GM12878 (cell line): ENCODE measurements around the gene NOC4L. TPM values are rescaled to one million over a fixed set of nuclear protein-coding genes. Genes with fewer than 3 reads are reported as not detected.

Experiments
- ATAC-seq: fragments of 200-7000 bp; cut with Tn5 transposase; 3 replicates; pipeline ENCODE4 v1.9.1; 2020; ENCODE audit warnings: mild to moderate bottlenecking, moderate library complexity
- BruUV-seq: library from RNA; stranded (reverse); fragments of 400-500 nt; replicated peaks from 2 replicates; lab custom pipeline; 2021; lab: Mats Ljungman, UMichigan
- CTCF ChIA-PET: fragments of 300-600 bp; sonication (Branson Sonifier 250); formaldehyde crosslinking; extraction: SDS; loops from one replicate; lab custom pipeline; 2021; ENCODE audit warnings: inconsistent platforms; lab: Yijun Ruan, JAX
- POLR2A ChIA-PET: fragments of 350-600 bp; formaldehyde crosslinking; extraction: SDS; loops from one replicate; lab custom pipeline; 2021; ENCODE audit warnings: inconsistent platforms; lab: Charles Lee
- RAD21 ChIA-PET: fragments of 300-600 bp; sonication (Branson Sonifier 250); formaldehyde crosslinking; loops from one replicate; lab custom pipeline; 2023; ENCODE audit warnings: antibody characterized with exemption; ENCODE audit not compliant: unreplicated experiment; lab: Charles Lee
- SMC1A ChIA-PET: fragments of 300-600 bp; sonication (Branson Sonifier 250); formaldehyde crosslinking; loops from one replicate; lab custom pipeline; 2023; ENCODE audit not compliant: unreplicated experiment, uncharacterized antibody; lab: Charles Lee
- DNase-seq: peaks from one replicate; pipeline ENCODE4 v3.0.0-alpha.2; 2011; ENCODE audit warnings: low read depth, low spot score
- FAIRE-seq: peaks from 3 replicates; lab custom pipeline; 2011; peaks lifted over from hg19 to GRCh38; lab: Jason Lieb, UNC
- H2AFZ ChIP-seq: 2 replicates; pipeline ENCODE4 v1.6.0; 2011; ENCODE audit warnings: low read depth, low read length, control low read depth; ENCODE audit not compliant: control insufficient read depth
- H3K27ac ChIP-seq: 2 replicates; pipeline ENCODE4 v1.5.1; 2011; ENCODE audit warnings: control low read depth; ENCODE audit not compliant: control insufficient read depth, insufficient read depth
- H3K27me3 ChIP-seq, 2 experiments: replicated peaks in 1 of 2; 2 replicates each; pipeline versions ENCODE4 v1.6.0 to v1.6.1; 2011; ENCODE audit warnings: low read length in 1 of 2; ENCODE audit not compliant: control insufficient read depth in 2 of 2, insufficient read depth in 2 of 2
- H3K36me3 ChIP-seq, 2 experiments: 2 replicates each; pipeline ENCODE4 v1.5.1; 2011; ENCODE audit warnings: low read length in 1 of 2; ENCODE audit not compliant: control insufficient read depth in 2 of 2, insufficient read depth in 2 of 2
- H3K4me1 ChIP-seq: 2 replicates; pipeline ENCODE4 v1.6.1; 2011; ENCODE audit warnings: mild to moderate bottlenecking, low read length, moderate library complexity, mixed read lengths; ENCODE audit not compliant: control insufficient read depth, insufficient read depth
- H3K4me2 ChIP-seq: 2 replicates; pipeline ENCODE4 v1.6.0; 2011; ENCODE audit warnings: control low read depth; ENCODE audit not compliant: control insufficient read depth, insufficient read depth
- H3K4me3 ChIP-seq: fragments of 200-600 bp; sonication (generic); 2 replicates; pipeline ENCODE4 v1.5.1; 2016
- H3K79me2 ChIP-seq: 2 replicates; pipeline ENCODE4 v1.6.0; 2011; ENCODE audit warnings: low read length; ENCODE audit not compliant: control insufficient read depth, insufficient read depth
- H3K9ac ChIP-seq: 2 replicates; pipeline ENCODE4 v1.8.0; 2011; ENCODE audit warnings: low read length, control low read depth, mixed read lengths; ENCODE audit not compliant: control insufficient read depth, insufficient read depth
- H3K9me3 ChIP-seq: replicated peaks from 3 replicates; pipeline ENCODE4 v1.5.1; 2011; ENCODE audit warnings: mild to moderate bottlenecking, low read length; ENCODE audit not compliant: control insufficient read depth, insufficient read depth
- H4K20me1 ChIP-seq: 2 replicates; pipeline ENCODE4 v1.6.0; 2011; ENCODE audit not compliant: control insufficient read depth, insufficient read depth
- FOXK2 ChIP-seq: fragments of 450-650 bp; IDR thresholded peaks from 2 replicates; pipeline ENCODE4 v1.6.1; 2017; ENCODE audit warnings: mild to moderate bottlenecking, moderate library complexity
- JUND ChIP-seq: IDR thresholded peaks from 2 replicates; pipeline ENCODE4 v1.6.1; 2012; ENCODE audit warnings: low read depth, mild to moderate bottlenecking, low read length, improper control_type of control experiment, moderate library complexity
- KDM1A ChIP-seq: fragments of 200-600 bp; sonication (generic); IDR thresholded peaks from 2 replicates; pipeline ENCODE4 v1.6.1; 2016; ENCODE audit warnings: borderline replicate concordance
- POLR2AphosphoS5 ChIP-seq: IDR thresholded peaks from 2 replicates; pipeline ENCODE4 v1.6.1; 2011; ENCODE audit warnings: mild to moderate bottlenecking, low read length, inconsistent platforms
- RCOR1 ChIP-seq: conservative IDR thresholded peaks from 2 replicates; pipeline ENCODE4 v1.6.1; 2012; ENCODE audit warnings: low read depth, low read length, improper control_type of control experiment
- SMARCA5 ChIP-seq: fragments of 450-650 bp; IDR thresholded peaks from 2 replicates; pipeline ENCODE4 v1.6.1; 2017; ENCODE audit warnings: mild to moderate bottlenecking
- YY1 ChIP-seq: IDR thresholded peaks from 2 replicates; pipeline ENCODE4 v1.6.1; 2011; ENCODE audit warnings: low read depth, mild to moderate bottlenecking, low read length
- WGBS: methylation state at CpG from one replicate; pipeline ENCODE4 v1.1.6; 2016; ENCODE audit warnings: low lambda C conversion rate; ENCODE audit not compliant: insufficient replicate concordance, insufficient coverage; ENCODE audit errors: missing lambda C conversion rate; 5-methylcytosine and 5-hydroxymethylcytosine counted together
- in situ Hi-C: fragments of 300-500 bp; cut with MboI; formaldehyde crosslinking; loops from 9 replicates; pipeline ENCODE4 v1.14.3; 2018; ENCODE audit warnings: mixed read lengths
- intact Hi-C: fragments of 100-400 bp; cut with micrococcal nuclease; formaldehyde crosslinking; loops from one replicate; pipeline ENCODE4 v1.14.2; 2022; ENCODE audit not compliant: unreplicated experiment
- polyA plus RNA-seq, 11 experiments: library from polyadenylated mRNA; depleted of rRNA in 4 of 11; unstranded in 6 of 11; stranded (reverse) in 5 of 11; fragments of >200 nt; fragmentation: Nextera tagmentation in 4 of 11; fragmentation: Illumina TruSeq in 1 of 11; extraction: Ambion mirVana in 4 of 11; extraction: Trizol in 1 of 11; gene quantifications; 1 replicate in 1 of 11; 2 replicates in 10 of 11; pipeline versions ENCODE4 v1.2.1 to v1.2.3, GENCODE V29; 2011 to 2016; ENCODE audit warnings: inconsistent platforms in 2 of 11, missing spikeins in 2 of 11, low read depth in 1 of 11
- total RNA-seq, 4 experiments: library from RNA; depleted of rRNA in 3 of 4; stranded (reverse); fragments of >200 nt in 3 of 4; fragmentation: Illumina TruSeq in 1 of 4; extraction: Trizol in 1 of 4; gene quantifications; 2 replicates each; pipeline versions ENCODE4 v1.2.1 to v1.2.3, GENCODE V29; 2013 to 2021

The NOC4L gene
- total and polyA plus RNA-seq, 10 of the 15 experiments (the other 5 are each of a cell fraction or from before 2014, with no cell fraction given), result 0.72 to 68.2 (median 15.2) TPM

DNA sequence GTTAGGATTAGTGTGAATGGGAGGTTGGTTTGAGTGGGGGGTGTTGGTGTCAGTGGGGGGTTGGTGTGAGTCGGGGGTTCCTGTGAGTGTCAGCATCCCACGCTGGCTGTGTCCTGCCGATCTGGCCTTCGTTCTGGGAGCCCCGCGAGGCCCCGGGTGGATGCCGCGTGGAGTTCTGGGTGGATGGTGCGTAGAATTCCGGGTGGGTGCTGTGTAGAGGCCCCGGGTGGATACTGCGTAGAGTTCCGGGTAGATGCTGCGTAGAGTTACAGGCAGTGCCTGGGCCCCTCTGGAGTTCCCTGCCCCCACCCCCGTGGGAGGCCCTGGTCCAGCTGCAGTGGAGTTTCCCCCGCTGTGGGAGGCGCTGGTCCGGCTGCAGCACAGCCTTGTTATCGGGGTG, 8.7 kb downstream of the NOC4L start:
- ChIA-PET SMC1A (no interaction called here), POLR2A (no interaction called here), RAD21 (no interaction called here), CTCF (interaction anchor here (0.6 to 1.6 kb wide), 3 partner anchors 26 to 462 kb away, joined by 3 to 6 read pairs (median 3); no protein-coding TSS in a partner anchor)
- BruUV-seq, result TSS peak; percentile 56
- peaks cover 3 to 9% of the 10 kb centered on the region in 2 experiments for H3K36me3 ChIP-seq
- TF ChIP-seq RCOR1 (no peak), FOXK2 (no peak), POLR2AphosphoS5 (0 out of 2 replicates have a peak, but pooled peaks have one; percentile 41), KDM1A (no peak), JUND (no peak), SMARCA5 (no peak), YY1 (no peak)
- no peak for FAIRE-seq
- no peak overlapping the region for H3K4me3 ChIP-seq
- H3K9ac ChIP-seq, result no peak overlapping the region
- H3K9me3 ChIP-seq, result peaks cover 8% of the 10 kb centered on the region
- in situ Hi-C loops, result no loop called here
- ATAC-seq, result no peak
- intact Hi-C loops, result loop anchor here (5.0 kb wide), 1 partner anchor 409 kb away; no protein-coding TSS in a partner anchor
- H3K4me2 ChIP-seq, result no peak overlapping the region
- no peaks in the 10 kb centered on the region for H3K79me2 ChIP-seq
- no peak overlapping the region for H2AFZ ChIP-seq
- H3K4me1 ChIP-seq, result no peaks in the 10 kb centered on the region
- peaks cover 3% of the 10 kb centered on the region; the same call in 1 of the 2 replicates for H4K20me1 ChIP-seq
- no peak overlapping the region for H3K27ac ChIP-seq
- DNase-seq, result no peak
- H3K27me3 ChIP-seq, result no peaks in the 10 kb centered on the region
- 59% methylated on average over 19 of the region's 20 CpGs for WGBS
